Measurements from ENCODE around the gene ZBTB32.

DNA sequence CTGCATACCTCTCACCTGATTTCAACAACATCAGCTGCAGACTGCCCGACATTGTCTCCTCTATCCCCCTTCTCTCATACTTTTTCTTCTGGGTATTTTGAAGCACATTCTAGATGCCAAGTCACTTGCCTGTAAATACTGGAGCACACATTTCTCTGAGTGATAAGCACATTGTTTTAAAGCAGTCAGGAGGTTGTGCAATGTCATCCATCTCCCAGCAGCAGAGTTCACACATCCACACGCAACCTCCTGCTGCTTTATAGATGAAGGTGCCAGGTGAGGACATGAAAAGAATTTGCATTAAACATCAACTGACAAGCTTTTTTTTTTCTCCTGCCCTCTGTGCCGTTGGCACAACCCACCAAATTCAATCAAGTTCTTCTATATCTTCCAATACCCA is 32.5 kb upstream of the ZBTB32 start:
- TF ChIP-seq CTCF (IDR thresholded peaks at IDR 0.05; ENCODE audit: control extremely low read depth in 1 of 3, insufficient read depth in 1 of 3, low read depth in 1 of 3, low read length in 3 of 3) = no peak
- no peak for TF ChIP-seq POLR2AphosphoS5 (IDR thresholded peaks at IDR 0.05; ENCODE audit: low read depth, low read length)
- TF ChIP-seq JUND (IDR thresholded peaks at IDR 0.05; ENCODE audit: low read length) = no peak
- TF ChIP-seq, protein P1, sequence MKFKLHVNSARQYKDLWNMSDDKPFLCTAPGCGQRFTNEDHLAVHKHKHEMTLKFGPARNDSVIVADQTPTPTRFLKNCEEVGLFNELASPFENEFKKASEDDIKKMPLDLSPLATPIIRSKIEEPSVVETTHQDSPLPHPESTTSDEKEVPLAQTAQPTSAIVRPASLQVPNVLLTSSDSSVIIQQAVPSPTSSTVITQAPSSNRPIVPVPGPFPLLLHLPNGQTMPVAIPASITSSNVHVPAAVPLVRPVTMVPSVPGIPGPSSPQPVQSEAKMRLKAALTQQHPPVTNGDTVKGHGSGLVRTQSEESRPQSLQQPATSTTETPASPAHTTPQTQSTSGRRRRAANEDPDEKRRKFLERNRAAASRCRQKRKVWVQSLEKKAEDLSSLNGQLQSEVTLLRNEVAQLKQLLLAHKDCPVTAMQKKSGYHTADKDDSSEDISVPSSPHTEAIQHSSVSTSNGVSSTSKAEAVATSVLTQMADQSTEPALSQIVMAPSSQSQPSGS (IDR thresholded peaks at IDR 0.05; ENCODE audit: low read length) = no peak
- TF ChIP-seq KDM1A (IDR thresholded peaks at IDR 0.05; ENCODE audit: borderline replicate concordance, low read length) = no peak
- TF ChIP-seq GABPA (IDR thresholded peaks at IDR 0.05; ENCODE audit: borderline replicate concordance, insufficient read depth, low read length) = no peak
- TF ChIP-seq TCF12 (IDR thresholded peaks at IDR 0.05; ENCODE audit: low read depth, low read length) = no peak
- TF ChIP-seq EZH2 (IDR thresholded peaks at IDR 0.05; ENCODE audit: low read depth, low read length, severe bottlenecking) = no peak
- TF ChIP-seq, protein P2, sequence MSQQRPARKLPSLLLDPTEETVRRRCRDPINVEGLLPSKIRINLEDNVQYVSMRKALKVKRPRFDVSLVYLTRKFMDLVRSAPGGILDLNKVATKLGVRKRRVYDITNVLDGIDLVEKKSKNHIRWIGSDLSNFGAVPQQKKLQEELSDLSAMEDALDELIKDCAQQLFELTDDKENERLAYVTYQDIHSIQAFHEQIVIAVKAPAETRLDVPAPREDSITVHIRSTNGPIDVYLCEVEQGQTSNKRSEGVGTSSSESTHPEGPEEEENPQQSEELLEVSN (IDR thresholded peaks at IDR 0.05) = no peak
